AG04450 (cell line): ENCODE data around the gene INPPL1. TPM values are rescaled to one million over a fixed set of nuclear protein-coding genes. Genes with fewer than 3 reads are reported as not detected.

Experiments
- CTCF ChIA-PET: fragments of 300-600, 350-600 bp; formaldehyde crosslinking; extraction: SDS; loops from one replicate; lab custom pipeline; 2022; ENCODE audit warnings: antibody characterized with exemption, inconsistent platforms; lab: Charles Lee
- POLR2A ChIA-PET: fragments of 350-600 bp; formaldehyde crosslinking; extraction: SDS; loops from one replicate; lab custom pipeline; 2021; ENCODE audit warnings: antibody characterized with exemption, inconsistent platforms; lab: Yijun Ruan, JAX
- DNase-seq: peaks from one replicate; pipeline ENCODE4 v3.0.0-alpha.2; 2011; ENCODE audit warnings: low read depth, low spot score
- H3K27ac ChIP-seq: one replicate; pipeline ENCODE4 v1.5.1; 2012; ENCODE audit warnings: low read depth, low read length, control low read depth
- H3K27me3 ChIP-seq: one replicate; pipeline ENCODE4 v1.6.0; 2012; ENCODE audit warnings: low read length; ENCODE audit not compliant: control insufficient read depth, insufficient read depth
- H3K4me3 ChIP-seq: 2 replicates; pipeline ENCODE4 v1.5.1; 2011; ENCODE audit warnings: mild to moderate bottlenecking, low read depth, low read length, control low read depth
- H3K9me3 ChIP-seq: 2 replicates; pipeline ENCODE4 v1.5.1; 2012; ENCODE audit warnings: low read length; ENCODE audit not compliant: control insufficient read depth, insufficient read depth
- CTCF ChIP-seq: IDR thresholded peaks from 2 replicates; pipeline ENCODE4 v1.5.1; 2011; ENCODE audit warnings: low read depth, low read length, control low read depth, inconsistent platforms
- polyA plus RNA-seq: library from polyadenylated mRNA; depleted of rRNA; stranded (reverse); fragments of >200 nt; gene quantifications from 2 replicates; pipeline ENCODE4 v1.2.3, GENCODE V29; 2011

INPPL1 gene
- polyA plus RNA-seq, 1 experiment: 79.8 TPM

GRCh38 chr11:72237112-72237931 is 12.8 kb downstream of the INPPL1 start:
- H3K4me3 ChIP-seq: no peak overlapping the region
- TF ChIP-seq CTCF: no peak
- H3K9me3 ChIP-seq: peaks cover 3% of the 10 kb centered on the region; the same call in 1 of the 2 replicates
- POLR2A ChIA-PET: interaction anchor here (0.6 to 1.3 kb wide), 4 partner anchors 13 to 193 kb away, joined by 3 to 4 read pairs (median 3); partner anchors contain the start of genes ANAPC15 and INPPL1
- no peak for DNase-seq
- CTCF ChIA-PET: interaction anchor here (0.6 to 5.4 kb wide), 14 partner anchors 9 to 260 kb away, joined by 3 to 34 read pairs (median 4); no protein-coding TSS in a partner anchor
- no peak overlapping the region for H3K27ac ChIP-seq
- peaks cover 20% of the 10 kb centered on the region for H3K27me3 ChIP-seq

DNA sequence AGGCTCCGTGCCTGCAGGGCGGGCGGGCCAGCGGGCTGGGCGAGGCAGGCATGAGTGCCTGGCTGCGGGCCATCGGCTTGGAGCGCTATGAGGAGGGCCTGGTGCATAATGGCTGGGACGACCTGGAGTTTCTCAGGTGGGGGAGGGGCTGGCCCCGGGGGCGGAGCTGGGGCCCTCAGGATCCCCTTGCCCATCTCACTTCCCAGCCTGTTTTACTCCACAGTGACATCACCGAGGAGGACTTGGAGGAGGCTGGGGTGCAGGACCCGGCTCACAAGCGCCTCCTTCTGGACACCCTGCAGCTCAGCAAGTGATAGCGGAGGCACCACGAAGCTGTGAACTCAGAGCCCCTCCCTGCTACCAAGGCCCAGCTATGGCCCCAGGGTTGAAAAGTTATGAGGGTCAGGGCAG is 13.5 kb downstream of the INPPL1 start:
- Histone ChIP-seq H3K4me3 (no peak overlapping the region), H3K9me3 (peaks cover 4% of the 10 kb centered on the region; the same call in 1 of the 2 replicates), H3K27ac (no peak overlapping the region), H3K27me3 (peaks cover 27% of the 10 kb centered on the region)
- ChIA-PET POLR2A (interaction anchor here (1.1 to 1.3 kb wide), 3 partner anchors 15 to 192 kb away, joined by 3 to 4 read pairs (median 3); partner anchors contain the start of gene ANAPC15), CTCF (interaction anchor here (0.6 to 5.4 kb wide), 14 partner anchors 9 to 261 kb away, joined by 3 to 34 read pairs (median 4); no protein-coding TSS in a partner anchor)
- no peak for DNase-seq
- TF ChIP-seq CTCF: peak; percentile 79

- H3K27me3 ChIP-seq: peaks cover 33% of the 10 kb centered on the region
- DNase-seq: no peak
- no peak for TF ChIP-seq CTCF
- H3K9me3 ChIP-seq: peaks cover 10% of the 10 kb centered on the region; the same call in 1 of the 2 replicates
- ChIA-PET CTCF (interaction anchor here (0.6 to 5.4 kb wide), 11 partner anchors 9 to 292 kb away, joined by 3 to 34 read pairs (median 6); no protein-coding TSS in a partner anchor), POLR2A (interaction anchor here (1.1 to 2.3 kb wide), 4 partner anchors 15 to 192 kb away, joined by 3 to 9 read pairs (median 4); partner anchors contain the start of gene ANAPC15)
- H3K4me3 ChIP-seq: no peak overlapping the region
- H3K27ac ChIP-seq: no peak overlapping the region
These were observed 14.1 kb downstream of the INPPL1 start for GRCh38 chr11:72238492-72239312.

GRCh38 chr11:72239313-72239848 is 14.8 kb downstream of the INPPL1 start:
- POLR2A ChIA-PET: interaction anchor here (2.3 kb wide), 1 partner anchor 16 kb away, joined by 9 read pairs; no protein-coding TSS in a partner anchor
- Histone ChIP-seq H3K27me3 (peaks cover 36% of the 10 kb centered on the region), H3K9me3 (peaks cover 10% of the 10 kb centered on the region; the same call in 1 of the 2 replicates), H3K27ac (no peak overlapping the region), H3K4me3 (peak overlapping the region; percentile 43)
- CTCF ChIA-PET: interaction anchor here (5.4 kb wide), 1 partner anchor 192 kb away, joined by 34 read pairs; no protein-coding TSS in a partner anchor
- TF ChIP-seq CTCF: no peak
- no peak for DNase-seq
